Measurements from ENCODE around the gene NDUFA11. TPM values are rescaled to one million over a fixed set of nuclear protein-coding genes. Genes with fewer than 3 reads are reported as not detected.
A peak's percentile ranks its signal among the peaks of the same experiment; 100 is the strongest.
"Not testable (repeated sequence)": the region's sequence is repeated elsewhere in the genome, so short reads cannot be mapped to it uniquely, and the experiment has no call there.

NDUFA11 gene
- total RNA-seq, 1 experiment from 2014 or later = 242 TPM

GRCh38 chr19:5857203-5858081, 46.1 kb downstream of the NDUFA11 start:
- DNase-seq (ENCODE audit: low spot score) = no peak

- not testable (repeated sequence) for DNase-seq (ENCODE audit: low spot score)
These were observed 48.4 kb downstream of the NDUFA11 start for GRCh38 chr19:5855151-5855550.

- not testable (repeated sequence) for DNase-seq (ENCODE audit: low spot score)
These were observed 49.5 kb downstream of the NDUFA11 start for GRCh38 chr19:5854121-5854520.

DNA sequence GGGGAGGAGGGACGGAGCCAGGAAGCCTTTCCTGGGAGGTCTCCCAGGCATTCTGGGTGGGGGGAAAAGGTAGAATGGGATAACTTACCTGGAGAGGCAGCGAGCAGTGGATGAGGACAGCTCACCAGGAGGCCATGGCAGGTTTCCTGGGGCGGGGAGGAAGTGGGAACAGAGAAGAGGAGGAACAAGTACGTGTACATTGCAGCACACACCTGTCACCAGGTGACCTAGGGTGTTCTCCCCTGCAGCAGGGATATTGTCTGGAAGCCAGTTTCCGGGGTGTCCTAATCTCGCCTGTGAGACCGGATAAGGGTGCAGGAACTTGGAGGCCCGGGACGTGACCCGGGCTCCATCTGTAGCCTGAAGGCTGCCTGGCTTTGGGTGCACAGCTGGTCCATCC, 52.3 kb downstream of the NDUFA11 start, which contains the start of gene FUT3:
FUT3 (minus strand) TSS at position 148 of the 400 bp plus-strand sequence.
- DNase-seq (ENCODE audit: low spot score) = no peak

DNA sequence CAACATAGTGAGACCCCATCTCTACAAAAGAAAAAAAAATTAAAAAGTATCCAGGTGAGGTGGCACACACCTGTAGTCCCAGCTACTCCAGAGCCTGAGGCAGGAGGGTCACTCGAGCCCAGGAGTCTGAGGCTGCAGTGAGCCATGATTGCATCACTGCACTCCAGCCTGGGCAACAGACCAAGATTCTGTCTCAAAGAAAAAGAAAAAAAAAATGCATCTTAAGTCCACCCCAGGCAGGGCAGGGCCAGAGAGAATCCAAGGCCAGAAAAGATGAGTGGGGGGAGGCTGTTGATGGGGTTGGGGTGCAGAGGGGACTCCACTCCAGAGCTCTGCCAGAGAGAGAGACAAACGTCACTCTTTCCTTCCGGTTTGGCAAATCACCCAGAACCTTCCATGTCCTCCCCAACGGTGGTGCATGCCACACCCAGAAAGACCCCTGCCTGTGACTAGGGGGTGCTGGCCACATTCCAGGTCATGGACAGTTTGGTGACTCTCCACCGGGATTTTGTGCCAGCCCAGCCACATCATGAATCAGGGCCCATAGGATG, 52.8 kb downstream of the NDUFA11 start:
- peak; percentile 64 for DNase-seq (ENCODE audit: low spot score)

- DNase-seq (ENCODE audit: low spot score) = no peak
These were observed 53.4 kb downstream of the NDUFA11 start for GRCh38 chr19:5850189-5850588.

- DNase-seq (ENCODE audit: low spot score) = not testable (repeated sequence)
These were observed 55.0 kb downstream of the NDUFA11 start for GRCh38 chr19:5848621-5849020.

GRCh38 chr19:5847846-5848245, 55.7 kb downstream of the NDUFA11 start:
- DNase-seq (ENCODE audit: low spot score) = not testable (repeated sequence)

Other genes starting within 250 kb of the NDUFA11 start
- gene MICOS13, start 223.3 kb downstream of the NDUFA11 start, total RNA-seq (2014; rRNA removed; shearing (Covaris generic)) = 49.6 and 81.0 TPM in 2 replicates
- gene HSD11B1L, start 222.8 kb downstream of the NDUFA11 start, total RNA-seq (2014; rRNA removed; shearing (Covaris generic)) = 24.1 and 58.4 TPM in 2 replicates
- 782 and 864 TPM in 2 replicates for gene RPL36, start 213.5 kb downstream of the NDUFA11 start, total RNA-seq (2014; rRNA removed; shearing (Covaris generic))
- gene LONP1, start 183.6 kb downstream of the NDUFA11 start, total RNA-seq (2014; rRNA removed; shearing (Covaris generic)) = 120 and 153 TPM in 2 replicates
- not detected in 2 replicates for gene CATSPERD, start 183.2 kb downstream of the NDUFA11 start, total RNA-seq (2014; rRNA removed; shearing (Covaris generic))
- gene PRR22, start 119.0 kb downstream of the NDUFA11 start, total RNA-seq (2014; rRNA removed; shearing (Covaris generic)) = 0.41 and 2.0 TPM in 2 replicates
- gene DUS3L, start 112.6 kb downstream of the NDUFA11 start, total RNA-seq (2014; rRNA removed; shearing (Covaris generic)) = 56.0 and 76.7 TPM in 2 replicates
- 1.4 TPM in 1 of 2 replicates, not detected in the other for gene NRTN, start 98.7 kb downstream of the NDUFA11 start, total RNA-seq (2014; rRNA removed; shearing (Covaris generic))
- not detected in 2 replicates for gene FUT6, start 64.1 kb downstream of the NDUFA11 start, total RNA-seq (2014; rRNA removed; shearing (Covaris generic))
- not detected in 2 replicates for gene FUT3, start 52.3 kb downstream of the NDUFA11 start, total RNA-seq (2014; rRNA removed; shearing (Covaris generic))
- not detected in 2 replicates for gene FUT5, start 33.2 kb downstream of the NDUFA11 start, total RNA-seq (2014; rRNA removed; shearing (Covaris generic))
- gene VMAC, start 1.1 kb upstream of the NDUFA11 start, total RNA-seq (2014; rRNA removed; shearing (Covaris generic)) = 3.0 and 3.2 TPM in 2 replicates
- 12.0 and 15.0 TPM in 2 replicates for gene CAPS, start 10.5 kb upstream of the NDUFA11 start, total RNA-seq (2014; rRNA removed; shearing (Covaris generic))
- gene RANBP3, start 74.3 kb upstream of the NDUFA11 start, total RNA-seq (2014; rRNA removed; shearing (Covaris generic)) = 88.2 and 89.7 TPM in 2 replicates
- gene RFX2, start 206.7 kb upstream of the NDUFA11 start, total RNA-seq (2014; rRNA removed; shearing (Covaris generic)) = 10.0 and 14.8 TPM in 2 replicates
- gene ACSBG2, start 231.9 kb upstream of the NDUFA11 start, total RNA-seq (2014; rRNA removed; shearing (Covaris generic)) = 0.05 and 0.07 TPM in 2 replicates

Measured in A172 (cell line).